GM18499 (cell line): ENCODE measurements around the gene CTSZ.
"Not testable (repeated sequence)": the region's sequence is repeated elsewhere in the genome, so short reads cannot be mapped to it uniquely, and the experiment has no call there.

ENCODE experiments used
- ATAC-seq: cut with Tn5 transposase; IDR thresholded peaks from one replicate; pipeline ENCODE4 v1.9.1; 2021; ENCODE audit warnings: moderate number of reproducible peaks; ENCODE audit not compliant: insufficient read depth, unreplicated experiment

Gene CTSZ

GRCh38 chr20:58983115-58983468 lies 24.0 kb downstream of the CTSZ start:
- ATAC-seq, result not testable (repeated sequence)

DNA sequence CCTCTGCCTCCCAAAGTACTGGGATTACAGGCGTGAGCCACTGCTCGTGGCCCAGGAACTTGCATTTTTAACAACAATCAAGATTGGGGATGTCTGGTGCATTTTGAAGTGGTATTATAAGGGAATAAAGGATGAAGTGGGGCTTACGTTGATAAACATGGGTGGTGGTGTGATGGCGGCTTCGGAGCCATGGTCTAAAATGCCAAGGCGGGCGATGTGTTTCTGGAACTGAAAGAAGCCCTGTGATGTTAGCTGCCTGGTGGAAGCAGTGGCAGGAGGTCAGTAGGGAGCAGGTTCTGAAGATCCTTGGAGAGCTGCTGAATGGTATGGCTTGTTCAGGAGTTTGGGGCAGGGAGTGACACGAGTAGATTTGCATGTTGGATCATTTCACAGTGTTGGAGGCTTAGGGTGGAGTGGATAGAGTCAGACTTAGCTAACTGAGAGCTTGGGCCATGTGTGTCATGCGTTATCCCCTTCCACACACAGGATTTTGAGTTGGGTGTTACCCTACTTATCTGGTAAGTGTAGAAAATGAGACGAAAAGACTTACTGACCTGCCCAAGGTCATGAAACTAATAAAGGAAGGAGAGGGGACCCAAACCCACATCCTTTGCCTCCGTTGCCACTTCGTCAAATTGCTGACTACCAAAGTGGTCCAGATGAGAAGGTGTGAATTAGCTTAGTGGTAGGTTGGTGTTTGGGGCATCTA lies 24.5 kb downstream of the CTSZ start:
- ATAC-seq, result no peak

DNA sequence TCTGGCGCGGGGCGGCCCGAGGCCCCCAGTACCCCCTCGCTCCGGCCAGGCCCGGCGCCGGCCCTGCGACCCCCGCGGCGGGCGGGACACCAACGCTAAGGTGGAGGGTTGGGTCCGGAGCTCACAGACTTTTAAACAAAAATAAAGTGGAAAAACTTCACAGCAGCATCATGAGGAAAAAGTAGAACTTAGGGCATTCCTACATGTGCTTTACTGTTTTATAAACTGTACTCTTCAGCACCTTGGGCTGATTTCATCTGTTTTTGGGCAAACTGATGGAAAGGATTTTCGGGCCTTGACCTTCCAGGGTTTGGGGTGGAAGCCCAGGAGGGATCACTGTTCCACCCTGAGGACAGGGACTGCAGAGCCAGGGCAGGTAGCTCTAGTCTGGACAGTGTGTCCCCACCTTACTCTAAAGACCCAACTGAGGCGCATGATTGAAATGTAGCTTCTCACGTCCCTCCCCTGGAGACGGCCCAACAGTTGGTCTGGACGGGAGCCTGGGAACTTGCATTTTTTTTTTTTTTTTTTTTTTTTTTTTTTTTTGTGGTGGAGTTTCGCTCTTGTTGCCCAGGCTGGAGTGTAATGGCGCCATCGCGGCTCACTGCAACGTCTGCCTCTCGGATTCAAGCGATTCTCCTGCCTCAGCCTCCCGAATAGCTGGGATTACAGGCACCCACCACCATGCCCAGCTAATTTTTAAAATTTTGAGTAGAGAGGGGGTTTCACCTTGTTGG lies 25.3 kb downstream of the CTSZ start:
- no peak for ATAC-seq

GRCh38 chr20:58980711-58981627 lies 26.1 kb downstream of the CTSZ start, which contains the start of gene NELFCD:
Gene NELFCD, plus strand, starts transcription at chr20:58981256. Its CDS starts 54 bp downstream, at chr20:58981310.
- ATAC-seq, result peak; percentile 39

DNA sequence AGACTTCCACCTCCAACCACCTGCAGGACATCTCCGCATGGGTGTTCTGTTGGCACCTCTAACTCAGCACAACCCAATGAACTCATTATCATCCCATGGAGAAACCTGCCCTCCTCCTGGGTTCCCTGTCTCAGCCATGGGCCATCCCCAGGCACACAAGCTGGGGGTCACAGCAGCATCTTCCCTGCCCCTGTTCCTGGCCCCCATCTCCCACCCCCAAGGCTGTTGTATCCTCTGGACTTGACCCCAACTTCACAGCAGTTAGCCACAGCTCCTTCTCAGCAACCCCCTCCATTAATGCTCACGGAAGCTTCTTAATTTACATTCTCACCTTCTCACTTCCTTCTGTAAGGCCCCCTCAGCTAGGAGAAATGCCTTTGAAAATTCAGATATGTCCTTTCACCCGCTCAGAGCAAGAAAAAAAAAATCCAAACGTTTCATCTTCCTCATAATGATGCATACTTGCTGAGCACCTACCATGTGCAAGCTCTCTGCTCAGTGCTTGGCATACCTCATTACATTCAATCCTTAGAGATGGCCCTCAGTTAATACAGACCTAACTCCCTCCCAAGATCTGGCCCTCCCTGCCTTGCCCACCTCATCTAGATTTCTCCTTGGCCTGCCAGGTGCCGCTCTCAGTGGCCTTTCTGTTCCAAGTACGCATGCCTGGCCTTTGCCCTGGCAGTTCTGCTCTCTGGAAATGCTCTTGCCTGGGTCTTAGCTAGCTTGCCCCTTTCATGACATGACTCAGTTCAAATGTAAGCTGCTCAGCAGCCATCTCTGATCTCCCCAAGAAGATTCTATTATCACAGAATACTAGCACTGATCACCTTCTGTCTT lies 28.5 kb downstream of the CTSZ start:
- no peak for ATAC-seq

DNA sequence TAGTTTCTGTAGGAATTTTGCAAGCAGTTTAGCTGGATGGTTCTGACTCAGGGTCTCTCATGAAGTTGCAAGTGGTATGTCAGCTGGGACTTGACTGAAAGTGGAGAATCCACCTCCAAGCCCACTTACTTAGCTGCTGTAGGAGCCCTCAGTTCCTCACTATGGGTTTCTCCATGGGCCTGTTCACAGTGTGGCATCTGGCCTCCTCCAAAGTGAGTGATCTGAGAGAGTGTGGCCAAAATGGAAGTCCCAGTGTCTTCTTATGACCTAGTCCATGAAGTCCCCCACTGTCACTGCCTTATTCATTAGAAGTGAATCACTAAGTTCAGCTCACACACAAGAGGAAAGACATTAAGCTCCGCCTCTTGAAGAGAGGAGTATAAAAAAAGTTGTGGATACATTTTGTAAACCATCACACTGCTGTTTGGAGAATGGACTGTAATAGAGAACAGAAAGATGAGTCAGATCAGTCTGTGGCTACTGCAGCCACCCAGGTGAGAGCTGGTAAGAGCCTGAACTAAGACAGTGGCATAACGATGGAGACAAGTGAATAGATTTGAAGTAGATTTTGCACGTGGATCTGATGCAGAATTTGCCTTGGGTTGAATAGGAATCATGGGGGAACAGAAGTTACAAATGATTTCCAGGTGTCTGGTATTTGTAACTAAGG lies 30.9 kb downstream of the CTSZ start:
- no peak for ATAC-seq

- ATAC-seq, result no peak
These were observed 31.7 kb downstream of the CTSZ start for GRCh38 chr20:58975353-58975752.

DNA sequence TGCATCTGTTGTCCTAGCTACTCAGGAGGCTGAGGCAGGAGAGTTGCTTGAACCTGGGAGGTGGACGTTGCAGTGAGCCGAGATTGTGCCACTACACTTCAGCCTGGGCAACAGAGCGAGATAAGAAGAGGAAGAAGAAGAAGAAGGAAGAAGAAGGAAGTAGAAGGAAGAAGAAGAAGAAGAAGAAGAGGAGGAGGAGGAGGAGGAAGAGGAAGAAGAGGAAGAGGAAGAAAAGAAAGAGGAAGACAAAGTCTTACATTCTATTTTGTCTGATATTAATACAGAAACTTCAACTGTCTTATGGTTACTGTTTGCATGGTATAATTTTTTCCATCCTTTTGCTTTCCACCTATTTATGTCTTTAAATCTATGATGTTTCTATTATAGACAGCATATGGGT lies 33.2 kb downstream of the CTSZ start:
- ATAC-seq, result no peak

- ATAC-seq, result no peak
These were observed 33.9 kb downstream of the CTSZ start for GRCh38 chr20:58973179-58973578.

DNA sequence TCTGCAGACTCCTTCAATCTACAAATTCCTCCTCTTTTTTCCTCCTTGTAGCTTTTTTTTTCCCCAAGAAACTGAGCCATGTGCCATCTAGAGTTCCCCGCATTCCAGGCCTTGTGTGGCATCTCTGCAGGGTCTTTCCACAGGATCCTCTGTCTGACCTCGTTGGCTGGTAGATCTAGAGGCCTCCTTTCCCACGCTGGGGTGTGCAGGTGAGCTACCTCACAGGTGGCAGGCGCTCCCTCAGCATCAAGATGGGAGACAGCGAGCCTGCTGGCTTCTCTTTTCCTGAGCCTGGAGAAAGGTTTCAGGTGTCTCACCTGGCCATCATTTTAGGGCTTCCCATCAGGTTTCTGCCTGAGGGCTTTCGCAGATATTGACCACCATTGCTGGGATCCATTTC lies 35.6 kb downstream of the CTSZ start:
- no peak for ATAC-seq

- no peak for ATAC-seq
These were observed 36.9 kb downstream of the CTSZ start for GRCh38 chr20:58970146-58970545.

- ATAC-seq, result no peak
These were observed 37.6 kb downstream of the CTSZ start for GRCh38 chr20:58969439-58969838.

DNA sequence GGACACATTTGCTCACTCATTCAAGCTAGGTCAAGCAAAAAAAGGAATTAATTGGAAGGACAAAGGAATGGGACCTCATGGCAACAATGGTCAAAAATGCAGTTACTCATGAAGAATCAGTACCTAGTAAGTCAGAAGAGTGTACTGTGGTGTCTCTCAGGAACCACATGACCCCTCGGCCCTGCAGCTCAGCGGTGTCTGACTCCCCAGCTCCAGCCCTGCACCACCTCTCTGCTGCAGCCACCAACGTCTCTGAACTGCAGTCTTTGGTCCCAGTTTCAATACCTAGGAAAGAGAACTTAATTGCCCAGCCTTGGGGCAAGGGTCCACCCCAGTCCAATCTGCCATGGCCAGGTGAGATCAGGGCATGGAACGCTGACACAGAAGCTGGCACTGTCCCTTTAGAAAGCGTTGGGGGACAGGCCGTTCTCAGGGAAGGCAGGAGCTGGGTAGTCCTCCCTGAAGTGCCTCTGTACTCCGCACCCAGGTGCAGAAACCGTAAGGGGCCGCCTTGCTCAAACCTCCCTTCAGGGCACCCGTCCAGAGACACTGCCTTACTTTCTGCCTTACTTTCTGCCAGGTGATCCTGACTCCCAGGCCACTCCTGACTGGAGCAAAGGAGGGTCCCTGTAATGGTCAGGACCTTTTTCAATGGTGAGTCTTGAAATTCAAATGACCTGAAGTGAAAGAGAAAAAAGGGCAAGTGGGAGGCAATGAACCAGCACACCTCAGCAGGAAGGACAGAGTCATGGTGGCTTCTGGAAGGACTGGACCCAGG lies 39.2 kb downstream of the CTSZ start:
- no peak for ATAC-seq

GRCh38 chr20:58965270-58966064 lies 41.6 kb downstream of the CTSZ start:
- ATAC-seq, result no peak

DNA sequence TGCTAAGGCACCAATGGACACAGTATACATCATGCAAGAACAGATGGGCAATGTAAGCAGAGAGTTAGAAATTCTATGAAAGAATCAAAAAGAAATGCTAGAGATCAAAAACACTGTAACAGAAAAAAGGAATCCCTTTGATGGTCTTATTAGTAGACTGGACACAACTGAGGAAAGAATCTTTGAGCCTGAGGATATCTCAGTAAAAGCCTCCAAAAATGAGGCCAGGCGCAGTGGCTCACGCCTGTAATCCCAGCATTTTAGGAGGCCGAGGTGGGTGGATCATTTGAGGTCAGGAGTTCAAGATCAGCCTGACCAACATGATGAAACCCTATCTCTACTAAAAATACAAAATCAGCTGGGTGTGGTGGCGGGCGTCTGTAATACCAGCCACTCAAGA lies 43.1 kb downstream of the CTSZ start:
- not testable (repeated sequence) for ATAC-seq

DNA sequence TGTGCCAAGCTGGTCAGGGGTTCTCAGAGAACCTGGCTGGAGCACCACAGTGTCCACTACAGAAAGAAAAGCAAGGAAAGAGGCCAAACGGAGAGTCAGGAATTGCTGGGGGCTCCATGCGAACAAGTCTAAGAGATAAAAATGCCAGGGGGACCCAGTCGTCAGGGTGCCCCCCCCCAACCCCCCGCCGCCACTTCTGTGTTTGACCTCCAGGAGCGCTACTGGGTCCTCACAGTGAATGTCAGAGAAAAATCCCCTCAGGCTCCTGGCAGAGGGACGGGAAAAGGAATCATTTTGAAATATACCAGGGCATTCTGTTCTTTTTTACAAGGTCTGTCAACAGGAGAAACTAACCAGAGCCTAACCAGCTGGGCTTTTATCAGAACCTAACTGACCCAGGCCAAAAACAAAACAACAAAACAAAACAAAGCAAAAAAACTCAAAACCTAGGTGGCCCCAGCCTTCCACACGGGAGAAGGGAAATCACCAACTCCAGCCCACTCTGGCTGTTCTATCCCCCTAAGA lies 43.9 kb downstream of the CTSZ start:
- no peak for ATAC-seq

GRCh38 chr20:58959652-58960051 lies 47.4 kb downstream of the CTSZ start:
- ATAC-seq, result no peak

DNA sequence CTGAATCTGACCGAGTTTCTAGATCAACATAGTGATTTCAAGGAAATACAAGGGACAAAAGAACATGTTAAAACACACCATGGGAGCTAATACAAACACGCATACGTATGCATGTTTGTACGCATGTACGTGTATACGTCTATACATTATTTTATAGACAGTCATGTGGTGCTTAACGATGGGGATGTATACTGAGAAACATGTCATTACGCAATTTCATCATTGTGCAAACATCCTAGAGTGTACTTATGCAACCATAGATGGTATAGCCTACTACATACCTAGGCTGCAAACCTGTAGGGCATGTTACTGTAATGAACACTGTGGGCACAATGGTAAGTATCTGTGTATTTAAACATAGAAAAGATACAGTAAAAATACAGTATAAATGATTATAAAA lies 51.0 kb downstream of the CTSZ start:
- ATAC-seq, result no peak
